ENCODE results near the gene SF3B3. TPM values are rescaled to one million over a fixed set of nuclear protein-coding genes. Genes with fewer than 3 reads are reported as not detected.
A peak's percentile ranks its signal among the peaks of the same experiment; 100 is the strongest.
"Not testable (repeated sequence)": the region's sequence is repeated elsewhere in the genome, so short reads cannot be mapped to it uniquely, and the experiment has no call there.

SF3B3 gene
- total RNA-seq, 6 donors from 2014 or later = 63.9 to 168 (median 105) TPM

DNA sequence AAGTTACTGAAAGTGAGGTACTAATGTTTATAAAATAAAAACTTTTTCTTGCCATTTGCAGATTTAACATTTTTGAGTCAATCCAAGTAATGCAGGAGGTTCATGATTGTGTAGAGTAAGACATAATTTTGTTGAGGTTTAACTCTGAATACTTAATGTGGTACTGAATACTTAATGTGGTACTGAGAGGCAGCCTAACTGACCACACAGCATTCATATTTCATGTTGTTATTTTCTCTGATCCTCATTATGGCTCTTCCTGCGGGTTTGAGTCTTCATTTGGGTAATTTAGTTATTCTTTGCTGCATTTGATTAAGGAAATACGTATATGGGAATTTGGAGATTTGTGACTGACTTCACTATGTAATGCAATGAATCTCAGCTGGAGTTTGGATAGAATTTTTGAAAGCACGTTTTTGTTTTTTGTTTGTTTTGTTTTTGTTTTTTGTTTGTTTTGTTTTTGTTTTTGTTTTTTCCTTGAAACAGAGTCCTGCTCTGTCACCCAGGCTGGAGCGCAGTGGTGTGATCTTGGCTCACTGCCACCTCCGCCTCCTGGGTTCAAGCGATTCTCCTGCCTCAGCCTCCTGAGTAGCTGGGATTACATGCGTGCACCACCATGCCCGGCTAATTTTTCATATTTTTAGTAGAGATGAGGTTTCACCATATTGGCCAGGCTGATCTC is 3.8 kb downstream of the SF3B3 start:
- 80 to 83% methylated on average over 8 of the region's 8 CpGs for WGBS, 2 donors
- DNase-seq (no peak), ATAC-seq (ENCODE audit: low FRiP score in 2 of 2) (no peak)
- H3K36me3 ChIP-seq = peaks cover 34 to 66% (median 43%) of the 10 kb centered on the region in 4 donors
- H3K27me3 ChIP-seq = no peaks in the 10 kb centered on the region
- peaks cover 31 to 45% (median 35%) of the 10 kb centered on the region in 4 donors for H3K4me1 ChIP-seq
- no peak overlapping the region for H3K27ac ChIP-seq
- TF ChIP-seq POLR2A (IDR thresholded peaks at IDR 0.05) (no peak), CTCF (IDR thresholded peaks at IDR 0.05) (no peak), EP300 (IDR thresholded peaks at IDR 0.05) (no peak), POLR2AphosphoS5 (IDR thresholded peaks at IDR 0.05) (no peak)
- H3K4me3 ChIP-seq = no peak overlapping the region
- no peaks in the 10 kb centered on the region for H3K9me3 ChIP-seq

DNA sequence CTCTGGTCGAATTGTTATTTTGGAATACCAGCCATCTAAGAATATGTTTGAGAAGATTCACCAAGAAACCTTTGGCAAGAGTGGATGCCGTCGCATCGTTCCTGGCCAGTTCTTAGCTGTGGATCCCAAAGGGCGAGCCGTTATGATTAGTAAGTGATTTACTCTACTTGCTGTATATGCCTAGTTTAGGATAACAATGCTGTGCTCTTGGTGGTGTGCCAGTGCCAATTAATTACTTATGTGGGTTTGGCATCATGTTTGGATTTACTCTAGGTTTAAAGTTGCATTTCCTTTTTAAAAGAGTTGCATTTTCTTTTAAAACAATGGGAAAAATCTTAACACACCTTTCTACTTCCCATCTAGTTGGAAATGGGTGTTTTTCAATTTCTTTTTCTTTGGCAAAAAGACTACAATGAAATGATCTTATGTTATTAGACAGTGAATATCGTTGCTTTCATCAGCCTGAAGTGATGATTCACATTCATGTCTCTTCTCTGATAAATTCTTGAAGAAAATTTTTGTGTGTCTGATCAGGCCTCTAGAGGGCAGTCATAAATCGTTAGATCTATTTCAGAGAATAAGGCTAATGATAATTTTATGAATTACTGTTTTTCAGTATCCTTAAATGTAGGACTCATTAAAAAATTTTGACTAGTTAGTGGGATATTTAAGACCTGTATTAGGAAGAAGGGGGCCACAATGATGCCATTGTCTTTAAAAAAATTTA is 5.6 kb downstream of the SF3B3 start:
- TF ChIP-seq POLR2A (IDR thresholded peaks at IDR 0.05) (no peak), CTCF (IDR thresholded peaks at IDR 0.05) (peak in 5 of 6 experiments; percentile 22 to 39 (median 38))
- no peaks in the 10 kb centered on the region for H3K9me3 ChIP-seq
- peaks cover 26 to 41% (median 31%) of the 10 kb centered on the region in 4 donors for H3K4me1 ChIP-seq
- H3K27me3 ChIP-seq = no peaks in the 10 kb centered on the region
- 61 to 63% methylated on average over 8 of the region's 8 CpGs for WGBS, 2 donors
- peaks cover 45 to 83% (median 58%) of the 10 kb centered on the region in 4 donors for H3K36me3 ChIP-seq
- ATAC-seq (ENCODE audit: low FRiP score in 2 of 2) (peak in 1 of 2 donors; percentile 65), DNase-seq (no peak)
- no peak overlapping the region for H3K4me3 ChIP-seq
- no peak overlapping the region for H3K27ac ChIP-seq

GRCh38 chr16:70529954-70530353 is 6.3 kb downstream of the SF3B3 start:
- H3K27ac ChIP-seq; DNase-seq; H3K27me3 ChIP-seq; ATAC-seq (ENCODE audit: low FRiP score in 2 of 2); H3K9me3 ChIP-seq; H3K4me3 ChIP-seq: not testable (repeated sequence)
- Histone ChIP-seq H3K36me3 (peaks cover 51 to 90% (median 64%) of the 10 kb centered on the region in 4 donors), H3K4me1 (peaks cover 23 to 37% (median 30%) of the 10 kb centered on the region in 4 donors)
- 97 to 98% methylated on average over 5 of the region's 7 CpGs for WGBS, 2 donors

DNA sequence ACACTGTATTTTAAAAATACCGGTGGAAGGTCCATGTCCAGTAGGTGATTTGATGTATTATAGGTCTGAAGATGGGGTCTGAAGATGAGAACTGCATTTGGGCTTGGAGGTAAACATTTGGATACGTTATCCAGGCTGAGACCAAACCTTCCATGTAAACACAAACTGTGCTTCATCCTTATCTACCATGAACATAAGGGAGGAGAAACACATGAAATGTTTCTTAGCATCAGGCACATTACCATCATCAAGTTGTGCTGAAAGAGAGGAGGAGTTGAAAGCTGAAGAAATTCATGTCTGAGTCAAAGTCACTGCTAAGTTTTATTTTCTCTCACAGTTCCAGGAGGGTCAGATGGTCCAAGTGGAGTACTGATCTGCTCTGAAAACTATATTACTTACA is 11.4 kb downstream of the SF3B3 start:
- Histone ChIP-seq H3K4me1 (peaks cover 0 to 1% (median 0%) of the 10 kb centered on the region in 4 donors), H3K27ac (no peak overlapping the region), H3K36me3 (peaks cover 71 to 99% (median 89%) of the 10 kb centered on the region in 4 donors), H3K9me3 (no peaks in the 10 kb centered on the region), H3K27me3 (no peaks in the 10 kb centered on the region), H3K4me3 (no peak overlapping the region)
- ATAC-seq (ENCODE audit: low FRiP score in 2 of 2) (no peak), DNase-seq (no peak)
- 78 to 79% methylated on average over 2 of the region's 2 CpGs for WGBS, 2 donors
- TF ChIP-seq POLR2A (IDR thresholded peaks at IDR 0.05) (no peak), CTCF (IDR thresholded peaks at IDR 0.05) (no peak), EP300 (IDR thresholded peaks at IDR 0.05) (no peak), POLR2AphosphoS5 (IDR thresholded peaks at IDR 0.05) (no peak)

GRCh38 chr16:70540994-70541393 is 17.4 kb downstream of the SF3B3 start:
- WGBS, 2 donors = 40 to 48% methylated on average over 3 of the region's 3 CpGs

More at GRCh38 chr16:70540994-70541393, 17.4 kb downstream of the SF3B3 start:
- TF ChIP-seq EP300 (IDR thresholded peaks at IDR 0.05) (no peak), POLR2AphosphoS5 (IDR thresholded peaks at IDR 0.05) (no peak), POLR2A (IDR thresholded peaks at IDR 0.05) (no peak), CTCF (IDR thresholded peaks at IDR 0.05) (no peak)
- H3K27me3 ChIP-seq = no peaks in the 10 kb centered on the region
- no peaks in the 10 kb centered on the region for H3K9me3 ChIP-seq
- ATAC-seq (ENCODE audit: low FRiP score in 2 of 2) = no peak
- H3K36me3 ChIP-seq = peaks cover 54 to 100% (median 97%) of the 10 kb centered on the region in 4 donors
- no peak overlapping the region for H3K4me3 ChIP-seq
- no peak overlapping the region for H3K27ac ChIP-seq
- H3K4me1 ChIP-seq = peaks cover 0 to 12% (median 2%) of the 10 kb centered on the region in 4 donors
- DNase-seq = no peak

Measured in upper lobe of left lung (tissue), 6 donors.